ENCODE results near the gene ATP1A4. TPM values are rescaled to one million over a fixed set of nuclear protein-coding genes. Genes with fewer than 3 reads are reported as not detected.

Gene ATP1A4
- total and polyA plus RNA-seq, 9 of the 15 experiments (the other 6 are each of a cell fraction or from before 2014, with no cell fraction given), result 0.07 TPM; not detected in 8

- TF ChIP-seq EGR1 (conservative IDR thresholded peaks at IDR 0.05), result peak; percentile 63
- TF ChIP-seq, protein P1, sequence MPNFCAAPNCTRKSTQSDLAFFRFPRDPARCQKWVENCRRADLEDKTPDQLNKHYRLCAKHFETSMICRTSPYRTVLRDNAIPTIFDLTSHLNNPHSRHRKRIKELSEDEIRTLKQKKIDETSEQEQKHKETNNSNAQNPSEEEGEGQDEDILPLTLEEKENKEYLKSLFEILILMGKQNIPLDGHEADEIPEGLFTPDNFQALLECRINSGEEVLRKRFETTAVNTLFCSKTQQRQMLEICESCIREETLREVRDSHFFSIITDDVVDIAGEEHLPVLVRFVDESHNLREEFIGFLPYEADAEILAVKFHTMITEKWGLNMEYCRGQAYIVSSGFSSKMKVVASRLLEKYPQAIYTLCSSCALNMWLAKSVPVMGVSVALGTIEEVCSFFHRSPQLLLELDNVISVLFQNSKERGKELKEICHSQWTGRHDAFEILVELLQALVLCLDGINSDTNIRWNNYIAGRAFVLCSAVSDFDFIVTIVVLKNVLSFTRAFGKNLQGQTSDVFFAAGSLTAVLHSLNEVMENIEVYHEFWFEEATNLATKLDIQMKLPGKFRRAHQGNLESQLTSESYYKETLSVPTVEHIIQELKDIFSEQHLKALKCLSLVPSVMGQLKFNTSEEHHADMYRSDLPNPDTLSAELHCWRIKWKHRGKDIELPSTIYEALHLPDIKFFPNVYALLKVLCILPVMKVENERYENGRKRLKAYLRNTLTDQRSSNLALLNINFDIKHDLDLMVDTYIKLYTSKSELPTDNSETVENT (CRISPR knock-in tag; IDR thresholded peaks at IDR 0.05), result no peak
- peak; percentile 70; the same call in 1 of the 2 replicates for TF ChIP-seq ZNF740 (CRISPR knock-in tag; IDR thresholded peaks at IDR 0.05)
- peak in 1 of 2 experiments; percentile 50; a peak in 1 of 4 replicates for TF ChIP-seq ZNF740 (tag; IDR thresholded peaks at IDR 0.05)
- TF ChIP-seq RBM14 (IDR thresholded peaks at IDR 0.05; ENCODE audit: borderline replicate concordance, insufficient read depth, low read depth, low read length), result no peak
- peak; percentile 54 for TF ChIP-seq ZNF316 (IDR thresholded peaks at IDR 0.05)
- TF ChIP-seq SMAD3 (CRISPR knock-in tag; conservative IDR thresholded peaks at IDR 0.05), result no peak
- no peak for TF ChIP-seq TEAD2 (tag; IDR thresholded peaks at IDR 0.05)
Observed at GRCh38 chr1:160206036-160206389, 54.6 kb downstream of the ATP1A4 start (continued).

Measured in K562 (cell line).